Coronary artery (tissue), 2 donors: Measurements from ENCODE around the gene EPAS1.

ENCODE experiments used
- DNase-seq: peaks from one replicate; pipeline ENCODE4 v3.0.0-alpha.2; 2017; ENCODE audit warnings: low spot score
- H3K27ac ChIP-seq, 2 donors: fragments of 200-600 bp; sonication (generic); one replicate each; pipeline ENCODE4 v1.5.1; 2016 to 2019
- H3K4me3 ChIP-seq: fragments of 200-600 bp; sonication (generic); 2 replicates; pipeline ENCODE4 v1.5.1; 2016; ENCODE audit warnings: mild to moderate bottlenecking, moderate library complexity
- CTCF ChIP-seq: fragments of 200-600 bp; sonication (generic); IDR thresholded peaks from one replicate; pipeline ENCODE4 v1.5.1; 2019; ENCODE audit warnings: antibody characterized with exemption

Gene EPAS1

GRCh38 chr2:46281939-46282338, 15.3 kb upstream of the EPAS1 start:
- no peak for TF ChIP-seq CTCF
- no peak for DNase-seq
- no peak overlapping the region for H3K4me3 ChIP-seq
- no peak overlapping the region for H3K27ac ChIP-seq

- no peak overlapping the region for H3K27ac ChIP-seq
- TF ChIP-seq CTCF, result no peak
- no peak for DNase-seq
- no peak overlapping the region for H3K4me3 ChIP-seq
Measured at GRCh38 chr2:46283693-46284092, 13.5 kb upstream of the EPAS1 start.

GRCh38 chr2:46284260-46284659, 12.9 kb upstream of the EPAS1 start:
- H3K27ac ChIP-seq, result no peak overlapping the region
- no peak overlapping the region for H3K4me3 ChIP-seq
- TF ChIP-seq CTCF, result no peak
- no peak for DNase-seq

GRCh38 chr2:46284796-46285195, 12.4 kb upstream of the EPAS1 start:
- H3K4me3 ChIP-seq, result no peak overlapping the region
- H3K27ac ChIP-seq, result no peak overlapping the region
- no peak for DNase-seq
- no peak for TF ChIP-seq CTCF

GRCh38 chr2:46286715-46287114, 10.5 kb upstream of the EPAS1 start:
- no peak overlapping the region for H3K4me3 ChIP-seq
- DNase-seq, result no peak
- no peak overlapping the region for H3K27ac ChIP-seq
- TF ChIP-seq CTCF, result no peak

GRCh38 chr2:46290078-46290477, 7.1 kb upstream of the EPAS1 start:
- no peak for TF ChIP-seq CTCF
- no peak overlapping the region for H3K27ac ChIP-seq
- no peak for DNase-seq
- no peak overlapping the region for H3K4me3 ChIP-seq

GRCh38 chr2:46293466-46293865, 3.7 kb upstream of the EPAS1 start:
- no peak for TF ChIP-seq CTCF
- H3K27ac ChIP-seq, result no peak overlapping the region
- DNase-seq, result no peak
- H3K4me3 ChIP-seq, result no peak overlapping the region
